AG09319 (cell line): ENCODE results near the gene KLK7.

Experiments used
- DNase-seq: peaks from one replicate; pipeline ENCODE4 v3.0.0-alpha.2; 2010; ENCODE audit warnings: low read depth; ENCODE audit errors: extremely low read depth
- CTCF ChIP-seq: IDR thresholded peaks from 2 replicates; pipeline ENCODE4 v1.5.1; 2011; ENCODE audit warnings: low read depth, mild to moderate bottlenecking, inconsistent platforms, low read length, moderate library complexity

The KLK7 gene

DNA sequence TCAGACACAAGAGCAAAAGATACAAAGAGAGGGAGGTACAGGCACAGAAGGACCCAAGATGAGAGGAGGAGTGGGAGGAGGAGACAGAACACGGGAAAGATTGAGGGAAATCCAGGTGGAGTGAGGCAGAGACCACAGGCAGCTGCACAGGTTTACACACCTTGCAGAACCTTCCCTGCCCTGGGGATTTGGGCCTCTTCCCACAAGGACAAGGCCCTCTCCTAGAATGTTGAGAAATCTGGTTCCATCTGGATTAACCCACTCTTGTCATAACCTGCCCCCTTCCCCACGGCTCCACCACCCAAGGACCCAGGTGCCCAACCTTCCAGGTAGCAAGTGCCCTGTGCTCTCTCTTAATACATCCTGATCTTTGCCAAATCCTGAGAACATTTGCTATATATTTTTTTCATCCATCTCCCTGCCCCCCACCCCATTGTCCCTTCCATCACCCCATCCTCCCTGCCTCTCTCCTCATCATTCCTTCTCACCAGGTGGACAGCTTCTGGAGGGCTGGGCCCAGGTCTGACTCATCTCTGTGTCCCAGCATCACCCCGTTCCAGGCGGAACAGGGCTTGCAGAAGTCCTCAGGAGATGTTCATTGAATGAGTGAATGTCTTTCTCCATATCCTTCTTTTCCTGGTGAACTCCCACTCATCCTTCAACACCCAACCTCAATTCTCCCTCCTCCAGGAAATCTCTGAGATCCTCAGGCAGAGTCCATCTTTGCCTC, 26.5 kb upstream of the KLK7 start:
- no peak for DNase-seq
- TF ChIP-seq CTCF: no peak

- no peak for TF ChIP-seq CTCF
- no peak for DNase-seq
Measured at GRCh38 chr19:51009061-51009891, 25.6 kb upstream of the KLK7 start.

GRCh38 chr19:51007488-51007887, 23.8 kb upstream of the KLK7 start:
- TF ChIP-seq CTCF: no peak

GRCh38 chr19:51006406-51006805, 22.7 kb upstream of the KLK7 start:
- no peak for DNase-seq
- TF ChIP-seq CTCF: no peak

More at GRCh38 chr19:51007488-51007887, 23.8 kb upstream of the KLK7 start:
- DNase-seq: no peak

GRCh38 chr19:51005248-51005647, 21.5 kb upstream of the KLK7 start:
- no peak for DNase-seq

GRCh38 chr19:51003316-51003715, 19.6 kb upstream of the KLK7 start:
- no peak for TF ChIP-seq CTCF
- no peak for DNase-seq

More at GRCh38 chr19:51005248-51005647, 21.5 kb upstream of the KLK7 start:
- TF ChIP-seq CTCF: no peak
